ENCODE measurements around the gene GPATCH1.

DNA sequence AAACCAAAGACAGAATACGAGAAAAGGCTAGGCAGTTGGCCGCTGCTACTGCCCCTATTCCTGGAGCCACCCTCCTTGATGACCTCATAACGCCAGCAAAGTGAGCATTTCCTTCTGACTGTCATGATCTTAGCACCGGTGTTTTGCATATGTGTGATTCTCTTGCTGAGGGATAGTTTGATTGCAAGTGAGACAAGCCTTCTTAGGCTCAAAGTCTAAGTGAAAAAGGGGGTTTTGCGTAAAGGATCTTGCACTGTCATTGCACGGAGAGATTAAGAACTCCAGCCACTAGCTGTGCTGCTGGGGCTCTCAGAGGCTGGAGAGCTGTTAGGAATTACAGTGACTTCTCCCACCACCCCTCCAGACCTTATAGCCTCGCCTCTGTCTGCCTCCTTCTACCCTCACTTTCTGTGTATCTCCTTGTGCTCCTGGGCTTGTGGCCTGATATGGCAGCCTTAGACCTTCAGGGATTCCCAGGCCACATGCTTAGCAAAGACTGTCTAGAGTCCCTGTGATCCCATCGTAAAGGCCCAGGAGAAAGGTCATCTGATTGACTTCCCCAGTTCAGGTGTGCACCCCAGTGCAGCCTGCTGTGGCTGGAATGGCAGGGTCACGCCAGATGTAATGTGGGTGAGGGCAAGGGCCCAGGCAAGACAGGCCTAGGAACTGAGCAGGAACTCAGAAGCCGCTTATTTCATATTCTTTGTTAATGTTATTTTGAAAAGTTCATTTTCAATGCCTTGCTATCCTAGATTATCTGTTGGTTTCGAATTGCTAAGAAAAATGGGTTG lies 12.6 kb downstream of the GPATCH1 start:
- no peak for TF ChIP-seq GATA2 (IDR thresholded peaks at IDR 0.05; ENCODE audit: low read depth, low read length)
- TF ChIP-seq GATA3 (IDR thresholded peaks at IDR 0.05; ENCODE audit: low read depth, low read length) = no peak
